Measurements from ENCODE around the gene SFTPD. TPM values are rescaled to one million over a fixed set of nuclear protein-coding genes. Genes with fewer than 3 reads are reported as not detected.
"Not testable (repeated sequence)": the region's sequence is repeated elsewhere in the genome, so short reads cannot be mapped to it uniquely, and the experiment has no call there.

SFTPD gene
- total RNA-seq, 4 donors from 2014 or later: not detected

GRCh38 chr10:79898597-79899325 lies 50.1 kb downstream of the SFTPD start:
- in situ Hi-C loops (cut with MboI; ENCODE audit: low pct_ligation_motif_present in 1 of 4, low pct_unique_long_range_greater_than_20kb in 1 of 4, low sequenced_read_pairs in 3 of 4) (no loop called here), intact Hi-C loops (cut with DNase I; ENCODE audit: low total_unique reads) (no loop called here)
- 49 to 51% methylated on average over 3 of the region's 3 CpGs for WGBS, 2 donors (ENCODE audit: low coverage in 1 of 2)
- no peak overlapping the region for H3K4me3 ChIP-seq
- no peak for DNase-seq
- no peaks in the 10 kb centered on the region for H3K4me1 ChIP-seq
- no peaks in the 10 kb centered on the region for H3K9me3 ChIP-seq
- no peak overlapping the region for H3K27ac ChIP-seq
- H3K27me3 ChIP-seq: peaks cover 10% of the 10 kb centered on the region
- no peaks in the 10 kb centered on the region for H3K36me3 ChIP-seq
- TF ChIP-seq CTCF (IDR thresholded peaks at IDR 0.05): no peak
- TF ChIP-seq POLR2AphosphoS5 (IDR thresholded peaks at IDR 0.05): no peak
- no peak for TF ChIP-seq EP300 (IDR thresholded peaks at IDR 0.05; ENCODE audit: low read depth)
- no peak for TF ChIP-seq POLR2A (IDR thresholded peaks at IDR 0.05)

GRCh38 chr10:79892896-79893295 lies 56.0 kb downstream of the SFTPD start:
- intact Hi-C loops (cut with DNase I; ENCODE audit: low total_unique reads); DNase-seq; H3K4me3 ChIP-seq; H3K36me3 ChIP-seq; H3K27ac ChIP-seq; H3K4me1 ChIP-seq; H3K27me3 ChIP-seq; H3K9me3 ChIP-seq; in situ Hi-C loops (cut with MboI; ENCODE audit: low pct_ligation_motif_present in 1 of 4, low pct_unique_long_range_greater_than_20kb in 1 of 4, low sequenced_read_pairs in 3 of 4): not testable (repeated sequence)
- 92 to 94% methylated on average over 16 to 17 of the region's 17 CpGs for WGBS, 2 donors (ENCODE audit: low coverage in 1 of 2)

- Histone ChIP-seq H3K4me3 (no peak overlapping the region), H3K9me3 (no peaks in the 10 kb centered on the region), H3K36me3 (no peaks in the 10 kb centered on the region), H3K27ac (no peak overlapping the region), H3K27me3 (no peaks in the 10 kb centered on the region), H3K4me1 (no peaks in the 10 kb centered on the region)
- in situ Hi-C loops (cut with MboI; ENCODE audit: low pct_ligation_motif_present in 1 of 4, low pct_unique_long_range_greater_than_20kb in 1 of 4, low sequenced_read_pairs in 3 of 4): no loop called here
- WGBS, 2 donors (ENCODE audit: low coverage in 1 of 2): 27 to 28% methylated on average over 1 of the region's 1 CpG
- intact Hi-C loops (cut with DNase I; ENCODE audit: low total_unique reads): no loop called here
- TF ChIP-seq CTCF (IDR thresholded peaks at IDR 0.05) (no peak), POLR2AphosphoS5 (IDR thresholded peaks at IDR 0.05) (no peak), EP300 (IDR thresholded peaks at IDR 0.05; ENCODE audit: low read depth) (no peak), POLR2A (IDR thresholded peaks at IDR 0.05) (no peak)
- DNase-seq: no peak
Observed at GRCh38 chr10:79890469-79890868, 58.4 kb downstream of the SFTPD start.

- in situ Hi-C loops (cut with MboI; ENCODE audit: low pct_ligation_motif_present in 1 of 4, low pct_unique_long_range_greater_than_20kb in 1 of 4, low sequenced_read_pairs in 3 of 4); H3K27ac ChIP-seq; H3K36me3 ChIP-seq; H3K27me3 ChIP-seq; DNase-seq; intact Hi-C loops (cut with DNase I; ENCODE audit: low total_unique reads); H3K4me1 ChIP-seq; H3K4me3 ChIP-seq; H3K9me3 ChIP-seq: not testable (repeated sequence)
- 47% methylated on average over 2 of the region's 2 CpGs; no CpG with 5 or more reads in 1 of the 2 donors for WGBS, 2 donors (ENCODE audit: low coverage in 1 of 2)
Observed at GRCh38 chr10:79888984-79889383, 59.9 kb downstream of the SFTPD start.

Other genes starting within 250 kb of the SFTPD start
- 1 to 10 TPM in 2 of 4 donors, under 1 TPM in 1, not detected in 1; 0.79 to 6.8 (median 1.6) TPM for gene NUTM2B, start 245.9 kb downstream of the SFTPD start, total RNA-seq
- under 1 TPM in 1 of 4 donors, not detected in 3; 0.27 TPM for gene NUTM2E, start 122.4 kb downstream of the SFTPD start, total RNA-seq
- 10 to 100 TPM in 2 of 4 donors, 1 to 10 TPM in 2; 3.0 to 33.7 (median 10.4) TPM for gene TMEM254, start 129.6 kb upstream of the SFTPD start, total RNA-seq
- gene PLAC9, start 183.6 kb upstream of the SFTPD start, total RNA-seq: 1 to 10 TPM in 3 of 4 donors, not detected in 1; 1.7 to 6.6 (median 5.7) TPM